Stimulated activated CD4-positive, alpha-beta T cell treated with anti-CD3 and anti-CD28 coated beads, Interleukin-15, amount 100 ng/mL, for 24 hours (primary cell): ENCODE data around the gene UBALD1.

ENCODE experiments used
- DNase-seq: peaks from one replicate; pipeline ENCODE4 v3.0.0-alpha.2; 2020

The UBALD1 gene

DNA sequence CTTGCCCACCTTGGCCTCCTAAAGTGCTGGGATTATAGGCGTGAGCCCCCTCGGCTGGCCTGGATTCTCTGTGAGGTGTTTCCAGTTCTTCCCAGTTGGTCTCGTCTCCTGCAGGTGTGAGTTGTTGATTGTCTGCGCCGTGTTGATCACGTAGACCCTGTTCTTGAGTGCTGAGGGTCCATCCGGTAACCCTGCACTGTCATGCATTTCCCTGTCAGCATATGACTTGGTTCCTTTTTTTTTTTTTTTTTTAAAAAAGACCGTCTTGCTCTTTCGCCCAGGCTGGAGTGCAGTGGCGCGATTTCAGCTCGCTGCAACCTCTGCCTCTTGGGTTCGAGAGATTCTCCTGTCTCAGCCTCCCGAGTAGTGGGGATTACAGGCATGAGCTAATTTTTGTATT is 27.2 kb upstream of the UBALD1 start:
- DNase-seq: no peak

GRCh38 chr16:4641306-4641687 is 26.6 kb upstream of the UBALD1 start:
- no peak for DNase-seq

GRCh38 chr16:4640572-4641305 is 26.1 kb upstream of the UBALD1 start:
- no peak for DNase-seq

DNA sequence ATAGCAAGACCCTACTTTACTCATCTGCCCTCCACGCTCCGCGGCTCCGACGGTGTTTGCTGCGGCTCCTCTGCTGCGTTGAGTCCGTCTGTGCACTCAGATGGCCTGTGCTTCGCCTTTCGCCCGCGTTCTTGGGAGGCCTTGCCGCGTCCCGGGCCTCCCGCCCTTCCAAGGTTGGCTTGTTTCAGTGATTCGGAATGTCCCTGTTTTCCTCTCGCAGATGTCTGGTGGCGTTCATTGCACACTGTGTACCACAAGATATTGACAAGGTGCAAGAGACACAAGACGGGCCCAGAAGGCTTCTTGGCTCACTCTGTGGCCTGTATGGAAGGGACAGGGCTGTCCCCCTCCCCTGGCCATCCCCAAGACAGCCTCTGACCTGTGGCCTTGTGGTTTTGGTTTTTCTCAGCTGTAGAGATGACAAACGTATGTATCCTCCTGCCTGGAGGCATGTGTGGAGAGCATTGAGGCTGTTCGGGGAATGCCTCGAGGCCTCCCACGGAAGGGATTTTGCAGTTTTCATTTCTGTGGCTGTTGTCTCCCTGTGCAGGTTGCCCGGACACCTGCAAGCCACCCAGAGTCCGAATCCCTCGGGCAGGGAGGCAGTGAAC is 25.3 kb upstream of the UBALD1 start:
- no peak for DNase-seq

DNA sequence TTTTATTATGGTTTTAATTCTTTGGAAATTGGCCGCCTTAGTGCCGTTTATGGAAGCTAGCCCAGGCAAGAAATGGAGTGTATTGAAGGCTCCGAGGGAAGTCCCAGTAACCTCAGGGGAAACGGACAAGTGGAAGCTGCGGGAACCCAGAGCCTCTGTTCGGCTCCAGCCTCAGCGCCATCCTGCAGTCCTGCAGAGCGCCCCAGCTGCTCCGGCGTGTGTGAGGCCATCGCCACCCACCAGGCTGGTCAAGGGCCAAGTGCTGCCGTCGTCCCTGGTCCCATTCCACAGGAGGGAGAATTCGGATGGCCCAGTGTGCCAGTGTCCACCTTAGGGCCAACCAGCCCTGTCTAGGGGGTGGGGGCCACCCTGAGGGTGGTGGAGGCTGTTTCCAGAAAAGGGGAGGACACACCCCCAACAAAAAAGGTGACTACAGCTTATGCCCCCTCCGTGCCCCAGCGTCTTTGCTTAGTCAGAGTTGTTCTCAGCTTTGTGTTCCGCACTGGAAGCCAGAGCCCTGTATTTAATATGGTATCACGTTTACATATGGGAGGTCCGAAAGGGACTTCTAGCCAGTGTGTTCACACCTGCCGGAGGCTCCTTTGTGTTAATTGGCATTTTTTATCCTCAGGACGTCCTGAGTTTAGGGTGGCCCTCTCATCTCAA is 22.9 kb upstream of the UBALD1 start:
- no peak for DNase-seq

DNA sequence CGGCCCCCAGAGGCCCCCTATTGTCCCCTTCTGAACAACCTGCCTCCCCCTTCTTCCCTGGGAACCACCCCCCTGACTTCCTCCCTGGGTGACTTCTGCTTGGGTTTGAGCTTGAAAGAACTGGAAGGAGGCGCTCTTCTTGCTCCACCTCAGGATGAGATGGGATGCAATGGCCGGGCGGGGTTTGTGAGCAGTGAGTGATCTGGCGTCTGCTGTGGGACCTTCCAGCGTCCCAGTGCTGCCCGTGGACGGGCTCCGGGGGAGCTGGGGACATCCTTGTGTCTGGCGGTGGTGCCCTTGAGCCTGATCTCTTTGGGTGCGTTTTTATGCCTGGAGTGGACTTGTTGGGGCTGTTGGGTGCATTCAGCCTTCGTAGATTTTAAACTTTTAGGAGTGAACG is 21.5 kb upstream of the UBALD1 start:
- DNase-seq: no peak

GRCh38 chr16:4634768-4635167 is 20.1 kb upstream of the UBALD1 start:
- DNase-seq: no peak

- no peak for DNase-seq
Observed at GRCh38 chr16:4633910-4634635, 19.4 kb upstream of the UBALD1 start.

GRCh38 chr16:4631444-4631843 is 16.8 kb upstream of the UBALD1 start:
- no peak for DNase-seq

DNA sequence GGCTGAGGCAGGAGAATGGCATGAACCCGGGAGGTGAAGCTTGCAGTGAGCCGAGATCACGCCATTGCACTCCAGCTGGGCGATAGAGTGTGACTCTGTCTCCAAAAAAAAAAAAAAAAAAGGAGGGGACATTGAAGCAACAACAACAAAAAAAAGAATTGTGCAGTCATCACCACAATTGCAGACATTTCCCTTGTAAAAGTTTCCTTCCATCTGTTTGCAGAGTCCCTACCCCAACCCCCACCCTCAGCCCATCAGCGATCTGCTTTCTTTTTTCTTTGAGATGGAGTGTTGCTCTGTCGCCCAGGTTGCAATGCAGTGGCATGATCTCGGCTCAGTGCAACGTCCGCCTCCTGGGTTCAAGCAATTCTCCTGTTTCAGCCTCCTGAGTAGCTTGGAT is 13.6 kb upstream of the UBALD1 start:
- no peak for DNase-seq

DNA sequence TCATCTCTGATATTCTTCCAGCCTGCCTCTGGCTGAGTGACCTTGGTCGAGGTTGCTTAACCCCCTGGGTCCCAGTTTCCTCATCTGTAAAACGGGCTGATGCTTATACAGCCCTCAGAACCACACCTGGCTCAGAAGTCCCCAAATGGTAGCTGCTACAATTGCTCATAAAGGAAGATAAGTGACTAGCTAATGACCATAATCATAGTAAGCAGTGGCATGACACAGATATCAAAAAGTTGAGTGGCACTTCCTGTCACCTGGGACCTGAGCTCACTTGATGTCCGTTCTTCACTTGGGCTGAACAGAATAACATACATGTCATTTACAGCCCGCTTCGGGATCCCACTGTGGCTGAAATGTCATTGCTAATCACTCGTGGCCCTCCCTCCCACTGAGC is 11.7 kb upstream of the UBALD1 start:
- DNase-seq: no peak

DNA sequence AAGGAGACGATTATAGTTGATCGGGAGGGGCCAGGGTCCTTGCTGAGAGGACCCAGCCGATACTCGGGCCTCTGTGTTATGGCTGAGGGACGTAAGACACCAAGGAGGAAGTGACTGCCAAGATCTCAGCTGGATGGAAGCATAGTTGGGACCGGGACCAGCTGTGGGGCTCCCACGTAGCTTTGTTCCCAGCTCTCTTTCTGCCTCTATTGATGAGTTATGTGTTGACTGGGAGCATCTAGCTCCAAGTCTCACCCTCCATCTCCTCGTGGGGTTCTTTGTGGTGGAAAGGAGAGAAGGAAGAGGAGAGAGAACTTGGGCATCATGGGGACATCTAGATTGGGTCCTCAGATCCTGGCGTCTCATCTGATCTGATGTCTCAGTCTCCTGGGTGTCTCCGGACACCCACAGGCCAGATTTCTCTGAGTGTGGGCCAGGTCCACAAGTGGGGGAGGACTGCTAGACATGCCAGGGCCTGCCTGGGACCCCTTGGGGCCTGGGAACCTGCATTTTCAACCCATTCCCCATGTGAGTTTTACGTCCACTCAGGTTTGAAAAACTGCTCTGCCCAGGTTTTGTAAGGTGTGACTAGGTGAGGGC is 11.0 kb upstream of the UBALD1 start:
- DNase-seq: no peak

DNA sequence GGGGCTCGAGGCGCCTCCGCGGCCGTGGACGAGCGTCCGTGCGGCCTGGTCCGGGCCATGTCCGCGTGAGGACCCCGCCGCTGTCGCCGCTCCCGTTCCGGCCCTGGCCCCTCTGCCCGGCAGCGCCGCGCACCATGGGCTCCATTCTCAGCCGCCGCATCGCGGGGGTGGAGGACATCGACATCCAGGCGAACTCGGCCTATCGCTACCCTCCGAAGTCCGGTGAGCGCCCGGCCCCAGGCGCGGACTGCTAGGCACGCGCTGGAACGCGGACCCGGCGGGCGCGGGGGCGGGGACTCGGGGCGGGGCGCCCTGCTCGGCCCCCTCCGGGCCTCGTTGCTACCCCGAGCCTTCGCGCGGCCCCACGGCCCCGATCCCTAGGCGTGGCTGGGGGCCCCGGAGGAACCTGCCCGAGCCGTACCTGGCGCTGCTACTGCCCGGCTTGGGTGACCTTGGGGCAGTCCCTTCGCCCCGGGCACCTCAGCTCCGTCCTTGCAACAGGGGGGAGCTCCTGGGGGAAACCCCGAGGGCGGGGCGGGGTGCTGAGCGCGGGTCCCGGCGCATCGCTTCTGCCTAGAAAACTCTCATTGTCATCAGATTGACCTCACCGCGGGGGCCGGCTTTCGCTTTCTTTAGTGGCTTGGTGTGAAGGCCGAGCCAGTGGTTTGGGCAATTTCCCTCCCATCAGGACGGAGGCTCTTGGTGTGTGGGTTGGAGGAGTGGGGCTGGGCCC is 10.3 kb upstream of the UBALD1 start:
- DNase-seq: peak; percentile 87

DNA sequence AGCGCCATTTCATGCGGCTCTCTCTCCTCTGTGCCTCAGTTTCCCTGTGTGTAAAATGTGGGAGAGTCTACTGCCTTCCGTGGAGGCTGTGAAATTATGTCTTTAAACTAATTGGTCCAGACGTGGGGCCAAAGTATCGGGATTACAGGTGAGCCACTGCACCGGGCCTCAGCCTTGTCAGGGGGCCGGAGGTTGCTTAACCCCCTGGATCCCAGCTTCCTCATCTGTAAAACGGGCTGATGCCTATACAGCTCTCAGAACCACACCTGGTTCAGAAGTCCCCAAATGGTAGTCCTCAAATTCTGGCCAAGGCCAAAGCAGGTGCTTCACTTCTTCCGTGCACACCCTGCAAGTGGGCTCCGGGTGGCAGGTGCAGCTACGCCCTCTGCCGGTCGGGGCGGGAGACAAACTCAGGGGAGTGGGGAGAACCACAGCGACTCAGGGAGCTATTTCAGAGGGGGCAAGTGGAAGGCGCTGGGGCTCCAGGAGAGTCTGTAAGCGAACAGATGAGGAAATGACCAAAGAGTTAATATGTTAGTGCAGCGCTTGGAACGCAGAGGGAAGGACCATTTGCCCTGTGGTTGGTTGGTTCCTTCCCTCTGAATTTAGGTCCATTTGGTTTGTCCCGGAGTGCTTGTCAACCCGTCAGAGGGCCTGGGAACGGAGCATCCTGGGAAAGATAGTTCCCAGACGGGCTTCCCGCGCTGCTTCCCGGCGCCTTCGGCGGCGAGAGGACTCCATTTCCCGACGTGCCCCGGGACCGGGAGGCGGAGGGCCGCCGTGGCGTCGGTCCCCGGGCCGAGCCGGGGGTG is 9.5 kb upstream of the UBALD1 start, which contains the start of gene MGRN1:
Gene MGRN1 (plus strand): TSS at position 812 of the 812 bp plus-strand sequence. CDS start 135 bp downstream, outside the sequence.
- peak; percentile 95 for DNase-seq

GRCh38 chr16:4623593-4623992 is 8.9 kb upstream of the UBALD1 start:
- DNase-seq: no peak

DNA sequence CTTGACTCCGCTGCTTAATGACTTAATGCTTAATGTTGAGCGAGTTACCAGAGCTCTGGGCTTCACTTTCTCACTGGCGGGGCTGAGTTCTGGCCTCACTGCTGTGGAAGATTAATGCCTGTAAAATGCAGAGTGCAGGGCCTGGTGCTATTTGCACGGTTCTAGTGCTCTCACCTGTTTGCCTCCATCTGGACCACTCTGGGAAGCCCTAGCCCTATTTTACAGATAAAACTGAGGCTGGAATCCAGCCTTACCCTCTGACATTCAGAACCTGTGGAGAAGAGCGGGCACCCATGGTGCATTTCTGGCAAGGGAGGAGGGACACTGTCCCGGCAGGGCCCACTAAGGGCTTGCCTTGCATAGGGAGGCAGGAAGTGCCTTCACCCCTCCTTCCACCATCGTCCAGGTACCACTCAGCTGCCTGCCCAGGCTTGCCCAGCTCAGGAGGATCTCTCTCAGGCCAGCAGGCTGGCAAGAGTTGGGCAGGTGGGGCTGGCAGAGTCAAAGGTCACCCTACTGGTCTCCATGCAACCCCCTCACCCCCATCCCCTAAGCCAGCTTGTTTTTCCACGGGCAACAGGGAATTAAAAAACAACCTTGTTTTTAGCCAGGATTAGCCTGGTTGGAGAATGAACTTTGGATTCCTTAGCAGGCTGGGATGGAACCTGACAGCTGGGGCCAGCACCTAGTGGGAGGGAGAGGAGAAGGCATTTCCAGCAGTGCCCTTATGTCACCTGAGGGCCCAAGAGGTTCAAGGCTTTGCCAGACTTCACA is 4.1 kb upstream of the UBALD1 start:
- no peak for DNase-seq

DNA sequence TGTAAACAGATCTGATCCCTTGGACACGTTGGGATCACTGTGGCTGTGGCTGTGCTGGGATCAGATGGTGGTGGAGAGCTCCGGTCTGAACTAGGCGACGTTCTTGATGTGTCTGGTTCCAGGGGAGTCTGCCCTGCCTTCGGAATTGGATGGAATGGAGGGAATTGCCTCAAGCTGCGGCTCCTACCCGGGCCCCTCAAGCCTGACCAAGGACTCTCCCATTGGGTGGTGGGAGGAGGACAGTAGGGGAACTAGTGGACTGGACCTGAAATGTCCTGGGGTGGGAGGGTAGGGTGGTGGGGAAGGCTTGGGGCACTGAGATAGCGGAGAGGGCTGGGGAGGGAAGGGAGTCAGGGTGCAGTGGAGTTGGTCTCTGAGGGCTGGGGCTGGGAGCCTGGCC is 3.2 kb upstream of the UBALD1 start:
- no peak for DNase-seq

DNA sequence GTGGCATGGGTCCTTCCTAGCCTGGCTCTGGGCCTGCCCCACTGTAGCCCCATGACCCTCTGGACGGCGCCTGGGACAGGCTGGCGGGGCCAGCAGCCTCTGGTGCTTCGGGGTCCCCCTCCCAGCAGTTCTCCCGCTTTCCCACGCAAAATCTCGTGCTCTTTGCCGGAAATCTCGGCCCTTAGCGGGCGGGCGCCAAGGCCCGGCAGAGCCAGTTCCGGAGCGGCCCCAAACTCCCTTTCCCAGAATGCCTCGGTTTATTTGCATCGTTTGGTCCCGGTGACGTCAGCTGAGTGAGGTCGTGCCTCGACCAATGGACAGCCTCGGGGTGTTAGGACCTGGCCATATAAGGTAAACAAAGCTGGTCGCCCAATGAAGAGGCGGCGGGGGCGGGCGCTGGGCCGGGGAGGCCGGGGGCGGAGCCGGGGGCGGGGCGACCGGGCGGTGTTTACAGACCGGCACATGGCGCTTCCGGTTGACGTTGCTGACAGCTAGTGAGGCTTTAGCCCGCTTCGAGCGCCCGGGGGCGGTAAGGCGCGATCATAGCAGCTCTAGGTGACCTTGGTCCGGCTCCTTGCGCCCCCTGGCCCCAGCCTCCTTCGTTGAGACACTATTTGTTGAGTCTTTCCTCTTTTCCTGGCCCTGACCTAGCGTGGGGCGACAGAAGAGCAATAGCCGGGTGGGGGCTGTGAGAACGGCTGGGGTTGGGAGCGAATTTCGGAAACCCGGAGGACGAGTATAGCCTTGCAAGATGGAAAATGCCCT is 1.5 kb upstream of the UBALD1 start:
- DNase-seq: peak; percentile 100

DNA sequence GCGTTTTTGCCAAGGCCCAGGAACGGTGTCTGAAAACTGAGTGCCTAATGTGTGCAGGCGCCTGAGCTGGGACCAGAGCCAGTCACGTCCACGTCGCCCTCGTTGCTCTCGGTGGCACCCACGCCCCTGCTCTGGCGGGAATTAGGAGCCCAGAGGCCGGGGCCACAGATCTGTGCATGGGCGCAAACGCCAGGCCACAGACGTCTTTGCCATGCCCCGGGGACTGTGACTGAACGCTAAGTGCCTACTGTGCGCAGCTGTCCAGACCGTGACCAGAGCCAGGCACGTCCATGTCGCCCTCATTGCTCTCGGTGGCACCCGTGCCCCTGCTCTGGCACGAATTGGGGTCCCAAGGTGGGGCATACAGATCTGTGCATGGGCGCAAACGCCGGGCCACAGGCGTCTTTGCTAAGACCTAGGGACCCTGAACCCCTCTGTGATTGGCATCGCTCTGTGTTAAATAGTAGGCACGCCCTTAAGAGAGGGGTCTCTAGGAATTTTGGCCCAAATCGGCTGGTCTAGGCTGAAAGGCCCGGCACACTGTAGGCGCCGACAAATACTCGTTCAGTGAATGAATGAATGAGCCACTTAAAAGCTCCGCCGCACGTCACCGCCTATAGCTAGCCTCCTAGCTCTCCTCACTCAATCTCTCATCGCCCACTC is 827 bp upstream of the UBALD1 start:
- DNase-seq: peak; percentile 26
